Right kidney (tissue), 1 donor: Measurements from ENCODE around the gene SPATA25.
"Not testable (repeated sequence)": the region's sequence is repeated elsewhere in the genome, so short reads cannot be mapped to it uniquely, and the experiment has no call there.

Source experiments
- DNase-seq: peaks from one replicate; pipeline ENCODE4 v3.0.0-alpha.2; 2016

The SPATA25 gene

DNA sequence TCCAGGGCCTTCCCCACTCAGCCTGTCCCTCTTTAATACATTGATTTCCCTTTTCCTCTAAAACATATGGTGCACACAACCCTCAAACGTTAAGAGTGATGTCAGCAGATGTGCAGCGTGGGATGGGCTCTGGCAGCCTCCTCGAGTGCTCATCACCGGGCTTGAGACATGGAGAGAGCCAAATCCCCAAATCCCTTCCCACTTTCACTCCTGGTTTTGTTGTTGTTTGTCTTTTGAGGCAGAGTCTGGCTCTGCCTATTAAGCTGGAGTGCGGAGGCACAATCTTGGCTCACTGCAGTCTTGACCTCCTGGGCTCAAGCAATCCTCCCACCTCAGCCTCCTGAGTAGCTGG, 30.3 kb upstream of the SPATA25 start:
- DNase-seq = no peak

DNA sequence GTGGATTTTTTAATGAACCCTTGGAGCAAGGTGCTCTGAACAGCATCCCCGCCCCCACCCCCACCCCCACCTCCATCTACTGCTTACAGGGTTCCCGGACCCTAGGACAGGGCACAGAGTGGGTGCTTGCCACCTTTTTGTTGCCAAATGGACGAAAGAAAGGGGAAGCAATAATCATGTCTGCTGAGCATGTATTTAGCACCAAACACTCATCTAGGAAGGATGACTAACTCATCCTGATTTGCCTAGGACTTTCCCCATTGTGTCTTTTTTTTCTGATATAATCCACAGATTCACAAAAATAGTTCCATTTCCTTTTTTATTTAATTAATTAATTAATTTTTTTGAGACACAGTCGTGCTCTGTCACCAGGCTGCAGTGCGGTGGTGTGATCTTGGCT, 25.7 kb upstream of the SPATA25 start:
- DNase-seq = no peak

DNA sequence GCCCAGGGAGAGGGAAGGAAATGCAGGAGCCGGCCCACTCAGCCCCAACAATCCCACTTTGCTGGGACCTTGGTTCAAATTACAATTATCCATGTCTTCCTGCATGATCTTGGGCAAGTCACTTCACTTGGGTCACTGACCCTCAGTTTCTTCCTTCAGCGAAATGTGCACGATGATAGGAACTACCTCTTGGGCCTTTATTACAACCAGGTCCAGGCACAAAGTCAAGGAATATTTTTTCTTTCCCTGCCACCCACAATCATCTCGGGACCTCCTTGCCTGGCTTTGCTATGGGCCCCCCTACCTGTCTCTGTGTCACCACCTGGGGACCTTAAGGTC, 24.9 kb upstream of the SPATA25 start:
- DNase-seq = no peak

DNA sequence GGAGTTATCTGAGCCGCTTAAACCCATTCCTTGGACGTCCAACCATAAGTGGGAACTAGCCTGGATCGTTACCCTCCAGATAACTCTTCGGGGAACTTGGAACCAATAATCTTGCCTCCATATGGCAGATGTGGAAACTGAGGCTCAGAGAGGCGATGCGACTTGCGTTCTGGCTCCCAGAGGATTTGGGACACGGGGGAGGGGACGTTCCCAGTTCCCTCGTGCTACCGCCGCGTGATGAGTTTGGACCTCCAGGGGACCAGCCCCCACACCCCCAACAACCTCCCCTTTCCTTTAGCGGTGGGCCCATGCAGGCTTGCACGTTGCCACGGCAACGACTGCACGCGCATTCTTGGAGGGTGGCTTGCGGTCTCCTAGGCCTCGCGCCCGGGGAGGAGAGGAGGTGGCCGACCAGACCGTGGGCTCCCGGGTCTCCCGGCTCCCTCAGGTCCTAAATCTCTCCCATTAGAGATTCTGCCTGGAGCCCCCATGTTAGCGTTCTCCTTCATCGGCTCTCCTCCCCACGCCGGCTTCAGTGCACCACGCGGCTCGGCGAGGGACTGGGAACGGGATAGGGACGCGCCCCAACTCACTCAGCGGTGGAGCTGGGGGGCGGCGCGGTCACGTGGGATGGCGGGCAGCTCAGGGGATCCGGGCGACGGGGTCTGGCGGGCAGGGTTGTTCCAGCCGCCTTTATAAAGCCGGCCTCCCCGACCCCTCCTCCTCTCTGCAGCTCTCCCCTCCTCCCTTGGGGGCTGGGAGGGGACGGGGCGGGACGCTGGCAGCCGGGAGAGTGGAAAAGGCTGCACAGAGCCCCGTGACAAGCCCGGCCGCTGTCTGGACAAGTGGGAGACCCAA, 24.3 kb upstream of the SPATA25 start, which contains the start of gene PLTP:
Gene PLTP (minus strand): TSS at position 670 of the 858 bp plus-strand sequence. CDS start 703 bp downstream, outside the sequence.
- peak; percentile 80 for DNase-seq

DNA sequence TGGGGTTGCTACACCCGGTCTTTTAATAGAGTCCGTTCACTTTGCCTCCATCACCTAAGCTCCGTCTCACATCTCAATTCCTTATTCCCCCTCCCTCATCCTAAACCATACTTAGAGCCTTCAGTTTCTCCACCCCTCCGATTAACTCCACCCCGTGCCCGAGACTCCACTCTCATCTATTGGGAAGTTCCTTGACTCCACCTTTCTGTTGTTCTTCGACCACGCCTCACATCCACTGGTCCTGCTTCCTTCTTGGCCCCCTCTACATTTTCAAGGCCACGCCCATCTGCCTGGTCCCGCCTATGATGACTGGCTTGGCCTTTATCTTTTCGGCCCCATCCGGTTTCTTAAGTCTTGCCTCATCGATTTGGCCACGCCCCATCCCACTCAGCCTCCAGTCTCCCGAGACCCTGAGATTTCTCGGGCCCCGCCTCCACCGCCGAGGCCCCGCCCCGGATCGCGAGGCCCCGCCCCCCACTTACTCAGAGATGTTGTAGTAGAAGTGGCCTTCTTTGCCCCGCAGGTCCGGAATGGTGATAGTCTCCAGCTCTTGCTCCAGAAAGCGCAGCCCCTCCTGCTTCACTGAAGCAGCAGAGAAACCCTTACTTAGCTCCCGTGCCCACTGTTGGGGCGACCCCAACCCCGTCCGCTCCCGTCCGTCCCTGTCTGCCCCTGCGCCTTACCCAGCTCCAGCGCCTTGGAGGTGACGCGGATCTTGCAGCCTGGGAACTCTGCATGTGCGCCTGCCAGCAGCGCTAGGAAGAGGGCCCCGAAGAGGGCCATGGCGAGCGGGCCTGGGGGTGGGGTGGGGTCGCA, 23.5 kb upstream of the SPATA25 start:
- DNase-seq = peak; percentile 85

DNA sequence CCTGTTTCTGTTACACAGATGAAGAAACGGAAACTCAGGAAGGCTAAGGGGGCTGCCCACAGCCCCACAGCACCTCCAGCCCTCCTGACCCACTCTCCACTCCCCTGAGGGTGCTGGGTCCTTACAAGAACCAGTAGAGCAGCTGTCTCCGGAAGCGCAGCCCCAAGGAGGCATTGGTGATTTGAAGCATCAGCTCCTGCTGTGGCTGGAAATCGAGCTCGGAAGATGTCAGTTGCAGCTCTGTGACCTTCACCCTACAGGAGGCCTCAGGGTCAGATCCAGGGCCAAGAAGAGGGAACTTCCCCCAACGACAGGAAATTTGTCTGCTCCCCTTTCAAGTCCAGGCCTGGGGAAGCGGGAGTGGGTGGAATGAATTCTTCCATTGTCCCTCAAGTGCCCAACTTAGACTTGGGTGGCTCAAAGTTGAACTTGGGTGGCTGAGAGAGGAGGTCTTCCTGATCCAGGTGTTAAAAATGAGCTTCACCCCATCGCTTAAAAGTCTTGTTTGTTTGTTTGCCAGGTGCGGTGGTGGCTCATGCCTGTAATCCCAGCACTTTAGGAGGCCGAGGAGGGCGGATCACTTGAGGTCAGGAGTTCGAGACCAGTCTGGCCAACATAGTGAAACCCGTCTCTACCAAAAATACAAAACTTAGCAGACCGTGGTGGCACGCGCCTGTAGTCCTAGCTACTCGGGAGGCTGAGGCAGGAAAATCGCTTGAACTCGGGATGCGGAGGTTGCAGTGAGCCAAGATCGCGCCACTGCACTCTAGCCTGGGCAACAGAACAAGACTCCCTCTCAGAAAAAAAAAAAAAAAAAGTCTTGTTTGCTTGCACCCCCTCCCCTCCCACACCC, 22.6 kb upstream of the SPATA25 start:
- no peak for DNase-seq

DNA sequence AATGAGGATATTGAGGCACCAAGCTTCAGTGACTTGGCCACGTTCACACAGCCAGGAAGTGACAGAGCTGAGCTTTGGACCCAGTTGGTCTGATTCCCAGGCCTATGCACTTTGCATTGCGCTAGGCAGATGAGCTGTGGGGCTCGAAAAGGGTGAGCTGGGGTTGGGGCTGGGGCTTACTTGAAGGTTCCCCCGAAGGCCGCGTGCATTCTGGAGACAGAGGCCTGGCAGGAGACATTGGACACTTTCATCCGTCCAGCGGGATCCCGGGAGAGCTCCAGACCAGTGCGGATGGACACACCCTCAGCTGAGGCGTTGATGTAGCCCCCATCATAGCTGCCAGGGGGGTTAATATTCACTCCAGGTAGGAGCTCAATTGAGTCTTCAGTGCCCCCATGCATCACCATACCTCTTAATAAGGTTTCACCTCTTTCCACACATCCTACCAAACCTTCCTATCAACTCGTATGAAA, 21.9 kb upstream of the SPATA25 start:
- DNase-seq = no peak

DNA sequence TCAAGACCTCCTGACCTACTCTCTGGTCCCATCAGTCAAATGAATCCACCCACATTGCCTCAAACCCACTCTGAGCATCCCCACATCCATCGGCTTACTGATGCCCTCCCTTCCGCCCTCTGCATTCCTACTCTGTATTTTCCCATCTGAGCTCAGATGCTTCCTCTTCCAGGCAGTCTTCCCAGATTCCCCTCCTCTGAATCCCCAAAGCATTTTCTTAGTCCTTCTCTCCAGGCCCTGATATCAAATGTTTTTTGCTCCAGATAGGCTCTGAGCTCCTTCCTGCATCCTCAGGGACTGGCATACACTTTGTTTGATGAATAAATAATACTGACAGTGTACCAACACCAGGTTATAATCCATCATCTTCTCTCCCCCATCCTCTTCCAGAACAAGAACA, 20.7 kb upstream of the SPATA25 start:
- no peak for DNase-seq

DNA sequence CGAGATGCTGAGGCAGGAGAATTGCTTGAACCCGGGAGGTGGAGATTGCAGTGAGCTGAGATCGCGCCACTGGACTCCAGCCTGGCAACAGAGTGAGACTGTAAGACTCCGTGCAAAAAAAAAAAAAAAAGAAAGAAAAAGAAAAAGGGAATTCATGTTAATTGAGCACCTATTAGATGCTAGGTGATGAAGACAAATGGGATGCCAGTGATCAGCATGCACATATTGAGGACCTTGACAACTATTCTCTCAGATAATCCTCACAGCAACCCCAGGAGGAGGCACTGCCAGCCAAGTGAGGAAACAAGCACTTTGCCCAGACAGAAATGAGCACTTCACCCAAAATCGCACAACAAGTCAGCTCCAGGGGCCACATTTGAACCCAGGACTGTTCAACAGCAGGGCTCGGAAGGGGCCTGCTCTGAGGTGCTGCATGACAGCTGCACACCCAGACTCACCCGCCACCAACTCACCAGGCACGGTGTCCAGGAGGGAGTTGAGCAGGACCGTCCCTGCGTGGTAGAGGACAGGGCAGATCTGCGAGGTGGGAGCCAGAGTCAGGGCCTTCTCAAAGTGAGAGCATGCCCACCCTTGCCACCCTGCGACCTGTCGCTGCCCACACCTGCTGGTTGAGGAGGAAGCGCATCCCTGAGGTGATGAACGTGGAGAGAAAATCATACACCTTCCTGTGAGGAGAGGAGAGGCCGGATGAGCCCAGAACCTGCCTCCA, 20.0 kb upstream of the SPATA25 start:
- no peak for DNase-seq

DNA sequence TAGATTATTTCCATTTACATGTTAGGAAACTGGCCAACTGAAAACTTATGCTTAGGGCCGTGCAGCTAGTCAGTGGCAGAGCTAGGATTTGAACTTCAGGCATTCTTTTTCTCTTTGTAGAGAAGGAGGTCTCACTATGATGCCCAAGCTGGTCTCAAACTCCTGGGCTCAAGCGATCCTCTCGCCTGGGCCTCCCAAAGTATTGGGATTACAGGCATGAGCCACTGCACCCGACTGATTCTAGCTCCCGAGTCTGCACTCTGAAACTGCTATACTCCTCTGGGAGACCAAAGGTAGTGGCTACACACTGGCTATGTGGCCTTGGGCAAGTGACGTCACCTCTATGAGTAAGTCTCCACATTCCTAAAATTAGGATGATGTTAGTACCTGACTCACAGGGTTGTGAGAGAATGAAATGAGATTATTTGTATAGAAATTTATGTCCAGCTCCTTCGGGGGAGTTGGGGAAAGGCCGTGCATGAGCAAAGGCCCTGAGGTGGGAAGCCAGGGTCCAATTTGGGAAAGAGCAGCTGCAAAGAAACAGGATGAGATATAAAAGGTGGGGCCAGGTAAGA, 18.2 kb upstream of the SPATA25 start:
- no peak for DNase-seq

DNA sequence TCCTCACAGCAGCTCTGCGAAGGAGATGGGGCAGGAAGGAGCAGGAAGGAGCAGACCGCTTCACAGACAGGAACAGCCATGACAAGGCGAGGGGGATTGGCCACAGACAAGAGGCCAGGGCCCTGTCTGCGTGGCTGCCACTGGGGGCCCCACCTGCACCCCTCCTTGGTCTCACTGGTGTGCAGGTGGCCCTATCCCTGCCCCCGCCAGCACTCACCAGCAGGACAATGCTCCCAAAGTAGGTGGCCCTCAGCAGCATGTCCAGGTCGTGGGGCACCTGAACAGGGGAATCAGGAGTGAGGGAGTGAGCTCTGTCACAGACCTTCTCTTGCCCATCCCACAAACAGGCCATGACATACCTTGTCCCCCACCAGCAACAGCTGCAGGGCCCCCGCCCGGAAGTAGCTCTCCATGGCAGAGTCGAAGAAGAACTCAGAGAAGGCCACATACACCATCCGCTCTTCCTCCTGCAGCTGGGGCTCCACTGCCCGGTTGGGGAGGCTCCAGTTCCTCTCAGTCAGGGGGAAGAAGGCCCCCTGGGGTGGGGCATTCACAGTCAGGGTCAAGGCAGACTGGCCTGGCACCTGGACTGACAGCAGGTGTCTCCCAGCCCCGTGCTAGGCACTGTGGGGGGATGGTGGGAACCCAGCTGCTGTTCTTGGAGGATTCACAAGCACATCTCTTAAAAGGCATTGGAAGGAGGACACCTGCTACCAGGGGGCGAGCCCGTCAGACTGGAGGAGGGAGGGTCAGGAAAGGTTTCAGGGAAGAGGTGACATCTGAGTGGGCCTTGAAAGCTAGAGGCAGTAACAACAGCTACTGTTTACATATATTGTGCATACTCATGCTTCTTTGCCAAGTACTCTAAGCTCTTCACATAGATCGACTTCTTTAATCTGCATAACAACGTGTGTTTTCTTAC, 17.4 kb upstream of the SPATA25 start:
- no peak for DNase-seq

DNA sequence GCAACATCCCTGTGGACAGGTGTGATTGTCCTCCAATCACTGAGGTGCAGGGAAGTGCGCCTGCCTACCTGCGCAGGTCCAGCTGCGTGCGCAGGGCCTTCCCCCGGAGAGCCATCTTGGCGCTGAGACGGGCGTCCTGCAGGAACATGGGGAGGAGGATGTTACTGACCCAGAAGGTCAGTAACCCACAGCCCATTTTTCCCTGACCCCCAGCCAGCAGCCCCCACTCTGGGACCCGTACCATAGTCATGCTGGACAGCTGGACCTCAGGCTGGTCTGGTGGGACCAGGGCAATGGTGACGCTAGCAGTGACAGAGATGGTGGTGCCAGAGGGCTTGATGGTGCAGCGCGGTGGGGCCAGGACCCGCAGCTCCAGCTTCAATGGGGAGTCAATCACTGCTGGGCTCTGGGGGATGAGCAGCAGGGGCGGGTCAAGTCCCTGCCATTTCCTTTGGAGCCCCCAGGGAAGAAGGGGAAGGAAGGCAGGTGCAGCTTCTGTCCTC, 14.8 kb upstream of the SPATA25 start:
- DNase-seq = no peak

DNA sequence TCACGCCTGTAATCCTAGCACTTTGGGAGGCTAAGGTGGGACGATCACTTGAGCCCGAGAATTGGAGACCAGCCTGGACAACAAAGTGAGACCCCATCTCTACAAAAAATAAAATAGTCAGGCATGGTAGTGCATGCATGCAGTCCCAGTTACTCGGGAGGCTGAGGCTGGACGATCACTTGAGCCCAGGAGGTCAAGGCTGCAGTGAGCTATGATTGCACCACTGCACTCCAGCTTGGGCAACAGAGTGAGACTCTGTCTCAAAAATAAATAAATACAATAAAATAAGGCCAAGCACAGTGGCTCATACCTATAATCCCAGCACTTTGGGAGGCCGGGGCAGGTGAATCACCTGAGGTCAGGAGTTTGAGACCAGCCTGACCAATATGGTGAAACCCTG, 13.9 kb upstream of the SPATA25 start:
- not testable (repeated sequence) for DNase-seq

DNA sequence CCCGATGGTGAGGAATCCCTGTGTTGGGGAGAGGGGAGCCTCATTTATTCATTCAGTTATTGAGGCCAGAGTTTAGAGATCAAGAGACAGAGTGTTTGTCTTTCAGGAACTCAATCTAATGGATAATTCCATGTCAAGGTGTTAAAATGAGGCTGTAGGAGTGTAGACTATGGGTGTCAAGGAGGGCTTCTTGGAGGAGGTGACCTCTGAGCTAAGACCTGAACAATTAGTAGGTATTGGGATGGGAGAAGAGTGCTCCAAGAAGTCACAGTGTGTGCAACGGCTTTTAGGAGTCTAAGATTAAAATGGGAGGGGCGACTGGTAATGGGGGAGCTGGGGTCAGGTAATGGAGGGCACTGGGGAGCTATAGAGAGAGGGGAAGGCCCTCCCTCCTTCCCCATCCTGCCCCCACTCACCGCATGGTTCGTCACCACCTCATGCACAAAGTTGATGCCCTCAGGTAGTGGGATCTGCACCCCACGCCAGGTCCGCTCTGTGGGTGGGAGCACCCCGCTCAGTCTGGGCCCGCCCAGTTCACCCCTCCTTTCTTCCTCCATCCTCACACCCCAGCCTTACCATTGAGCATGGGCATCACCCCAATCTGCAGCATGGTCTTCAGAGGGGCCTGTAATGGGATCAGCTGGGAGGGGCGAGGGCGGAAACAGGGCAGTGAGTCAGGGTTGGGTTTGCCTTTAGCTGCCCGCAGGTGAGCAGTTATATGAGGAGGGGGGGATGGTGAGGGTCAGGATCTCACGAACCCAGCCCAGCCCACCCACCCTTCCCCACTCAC, 11.8 kb upstream of the SPATA25 start:
- no peak for DNase-seq

DNA sequence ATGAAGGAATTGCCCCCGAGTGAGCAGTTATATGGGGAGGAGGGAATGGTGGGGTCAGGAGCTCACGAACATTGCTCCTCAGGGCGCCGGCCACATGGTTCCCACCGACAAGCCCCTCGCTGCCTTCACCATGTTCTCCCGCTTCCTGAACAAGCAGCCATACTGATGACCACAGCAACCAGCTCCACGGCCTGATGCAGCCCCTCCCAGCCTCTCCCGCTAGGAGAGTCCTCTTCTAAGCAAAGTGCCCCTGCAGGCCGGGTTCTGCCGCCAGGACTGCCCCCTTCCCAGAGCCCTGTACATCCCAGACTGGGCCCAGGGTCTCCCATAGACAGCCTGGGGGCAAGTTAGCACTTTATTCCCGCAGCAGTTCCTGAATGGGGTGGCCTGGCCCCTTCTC, 10.9 kb upstream of the SPATA25 start:
- DNase-seq = no peak

DNA sequence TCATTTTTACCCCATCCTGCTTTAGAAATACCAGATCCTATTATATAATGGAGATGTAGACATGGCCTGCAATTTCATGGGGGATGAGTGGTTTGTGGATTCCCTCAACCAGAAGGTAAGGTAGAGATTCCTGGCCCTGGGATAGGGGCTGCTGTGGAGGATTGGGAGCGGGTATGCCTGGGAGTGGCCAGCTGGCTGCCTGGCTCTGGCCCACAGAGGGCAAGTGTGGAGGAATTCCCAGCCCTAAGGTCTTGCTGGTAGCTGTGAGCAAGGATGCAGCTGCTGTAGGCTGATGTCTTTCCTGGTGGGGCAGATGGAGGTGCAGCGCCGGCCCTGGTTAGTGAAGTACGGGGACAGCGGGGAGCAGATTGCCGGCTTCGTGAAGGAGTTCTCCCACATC, 10.3 kb upstream of the SPATA25 start:
- DNase-seq = no peak

DNA sequence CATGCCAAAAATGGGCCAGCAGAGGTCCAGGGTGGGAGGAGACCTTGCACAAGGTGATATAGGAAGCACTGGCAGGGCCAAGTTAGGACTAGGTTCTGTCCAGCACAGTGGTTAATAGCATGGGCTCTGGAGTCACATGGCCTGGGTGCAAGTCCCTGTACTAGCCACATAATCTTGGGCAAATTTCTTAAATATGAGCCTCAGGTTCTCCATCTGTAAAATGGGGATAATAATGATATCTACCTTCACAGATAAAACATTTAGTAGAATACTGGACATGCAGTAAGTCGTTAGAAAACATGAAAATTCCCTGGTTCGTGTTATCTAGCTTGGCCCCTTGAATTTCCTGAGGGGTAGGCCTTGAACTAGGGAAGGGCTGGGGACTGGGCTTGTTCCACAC, 9.9 kb upstream of the SPATA25 start:
- DNase-seq = no peak

DNA sequence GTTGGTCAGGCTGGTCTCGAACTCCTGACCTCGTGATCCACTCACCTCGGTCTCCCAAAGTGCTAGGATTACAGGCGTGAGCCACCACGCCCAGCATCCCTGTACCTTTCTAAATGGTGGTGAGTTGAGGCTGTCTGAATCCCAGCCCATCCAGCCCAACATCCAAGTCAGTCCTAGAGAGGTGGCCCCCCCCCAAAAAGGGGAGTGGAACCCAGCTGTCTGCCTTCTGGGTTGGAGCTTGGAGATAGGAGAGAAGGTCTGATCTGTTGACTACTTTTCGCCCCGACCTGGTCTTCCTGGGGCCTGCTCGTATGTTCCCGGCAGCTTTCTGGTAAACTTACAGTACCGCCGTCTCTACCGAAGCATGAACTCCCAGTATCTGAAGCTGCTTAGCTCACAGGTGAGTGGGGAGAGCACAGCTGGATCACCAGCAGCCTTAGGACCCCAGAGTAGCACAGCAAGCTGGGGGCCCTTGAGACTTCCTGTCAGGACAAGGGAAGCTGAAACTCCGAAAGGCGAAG, 9.3 kb upstream of the SPATA25 start:
- DNase-seq = no peak

DNA sequence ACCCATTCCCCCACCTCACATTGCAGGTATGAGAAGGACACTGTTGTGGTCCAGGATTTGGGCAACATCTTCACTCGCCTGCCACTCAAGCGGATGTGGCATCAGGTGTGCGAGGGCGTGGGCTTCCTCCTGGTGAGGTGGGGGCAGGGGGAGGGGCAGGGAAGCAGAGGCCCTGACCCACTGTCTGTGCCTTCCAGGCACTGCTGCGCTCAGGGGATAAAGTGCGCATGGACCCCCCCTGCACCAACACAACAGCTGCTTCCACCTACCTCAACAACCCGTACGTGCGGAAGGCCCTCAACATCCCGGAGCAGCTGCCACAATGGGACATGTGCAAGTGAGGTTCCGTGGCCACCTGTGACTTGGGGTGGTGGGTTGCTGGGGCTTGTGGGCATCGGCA, 7.4 kb upstream of the SPATA25 start:
- no peak for DNase-seq
